Skeletal muscle satellite cell (primary cell): Measurements from ENCODE around the gene UBE2S.
"Not testable (repeated sequence)": the region's sequence is repeated elsewhere in the genome, so short reads cannot be mapped to it uniquely, and the experiment has no call there.

Experiments
- H3K27me3 ChIP-seq: 2 replicates; pipeline ENCODE4 v1.7.0; 2013; ENCODE audit warnings: low read length; ENCODE audit not compliant: control insufficient read depth, insufficient read depth
- H3K36me3 ChIP-seq: 2 replicates; pipeline ENCODE4 v1.7.0; 2013; ENCODE audit warnings: mild to moderate bottlenecking, control low read depth, low read length; ENCODE audit not compliant: insufficient read depth
- H3K4me1 ChIP-seq: 2 replicates; pipeline ENCODE4 v1.7.0; 2013; ENCODE audit warnings: low read length; ENCODE audit not compliant: control insufficient read depth, insufficient read depth
- H3K4me2 ChIP-seq: 2 replicates; pipeline ENCODE4 v1.7.0; 2013; ENCODE audit warnings: mild to moderate bottlenecking, low read length
- H3K4me3 ChIP-seq: 2 replicates; pipeline ENCODE4 v1.7.0; 2013; ENCODE audit warnings: low read length
- H3K9ac ChIP-seq: 2 replicates; pipeline ENCODE4 v1.7.0; 2013; ENCODE audit warnings: mild to moderate bottlenecking, low read depth, low read length, moderate library complexity
- H3K9me3 ChIP-seq: replicated peaks from 2 replicates; pipeline ENCODE4 v1.7.0; 2013; ENCODE audit warnings: mild to moderate bottlenecking, control low read depth, low read length

Gene UBE2S

GRCh38 chr19:55419624-55420236, 12.1 kb upstream of the UBE2S start:
- peaks cover 30% of the 10 kb centered on the region for H3K27me3 ChIP-seq
- H3K9me3 ChIP-seq, result no peaks in the 10 kb centered on the region
- no peak overlapping the region for H3K4me3 ChIP-seq
- H3K4me2 ChIP-seq, result no peak overlapping the region
- no peaks in the 10 kb centered on the region for H3K36me3 ChIP-seq
- H3K4me1 ChIP-seq, result no peaks in the 10 kb centered on the region
- no peak overlapping the region for H3K9ac ChIP-seq

- Histone ChIP-seq H3K27me3 (peaks cover 26% of the 10 kb centered on the region), H3K4me2 (no peak overlapping the region), H3K9me3 (no peaks in the 10 kb centered on the region), H3K4me1 (no peaks in the 10 kb centered on the region), H3K9ac (no peak overlapping the region), H3K4me3 (no peak overlapping the region), H3K36me3 (no peaks in the 10 kb centered on the region)
These were observed 11.5 kb upstream of the UBE2S start for GRCh38 chr19:55419103-55419502.

- H3K27me3 ChIP-seq, result peaks cover 19% of the 10 kb centered on the region
- H3K9ac ChIP-seq, result no peak overlapping the region
- no peaks in the 10 kb centered on the region for H3K36me3 ChIP-seq
- H3K4me2 ChIP-seq, result no peak overlapping the region
- no peaks in the 10 kb centered on the region for H3K4me1 ChIP-seq
- H3K4me3 ChIP-seq, result no peak overlapping the region
- H3K9me3 ChIP-seq, result no peaks in the 10 kb centered on the region
These were observed 10.6 kb upstream of the UBE2S start for GRCh38 chr19:55418185-55418584.

- H3K4me3 ChIP-seq, result no peak overlapping the region
- H3K27me3 ChIP-seq, result no peaks in the 10 kb centered on the region
- H3K9me3 ChIP-seq, result no peaks in the 10 kb centered on the region
- peaks cover 21% of the 10 kb centered on the region for H3K4me1 ChIP-seq
- no peak overlapping the region for H3K4me2 ChIP-seq
- no peak overlapping the region for H3K9ac ChIP-seq
- peaks cover 14% of the 10 kb centered on the region for H3K36me3 ChIP-seq
These were observed 2.6 kb upstream of the UBE2S start for GRCh38 chr19:55410168-55410567.

GRCh38 chr19:55409179-55409578, 1.6 kb upstream of the UBE2S start:
- not testable (repeated sequence) for H3K9ac ChIP-seq, H3K9me3 ChIP-seq, H3K4me2 ChIP-seq, H3K4me3 ChIP-seq, H3K27me3 ChIP-seq
- Histone ChIP-seq H3K36me3 (peaks cover 19% of the 10 kb centered on the region), H3K4me1 (peaks cover 21% of the 10 kb centered on the region)

- H3K4me3 ChIP-seq, result peak overlapping the region; percentile 65
- peaks cover 21% of the 10 kb centered on the region for H3K4me1 ChIP-seq
- H3K9me3 ChIP-seq, result no peaks in the 10 kb centered on the region
- H3K4me2 ChIP-seq, result peak overlapping the region; percentile 76
- H3K27me3 ChIP-seq, result no peaks in the 10 kb centered on the region
- peak overlapping the region; percentile 67 for H3K9ac ChIP-seq
- H3K36me3 ChIP-seq, result peaks cover 23% of the 10 kb centered on the region
These were observed 915 bp upstream of the UBE2S start for GRCh38 chr19:55408533-55408872.

- H3K36me3 ChIP-seq, result peaks cover 28% of the 10 kb centered on the region
- H3K4me2 ChIP-seq, result peak overlapping the region; percentile 80
- no peaks in the 10 kb centered on the region for H3K27me3 ChIP-seq
- H3K4me3 ChIP-seq, result peak overlapping the region; percentile 94
- no peaks in the 10 kb centered on the region for H3K9me3 ChIP-seq
- peak overlapping the region; percentile 99 for H3K9ac ChIP-seq
- peaks cover 21% of the 10 kb centered on the region for H3K4me1 ChIP-seq
These were observed 378 bp upstream of the UBE2S start for GRCh38 chr19:55407800-55408532.

- peak overlapping the region; percentile 80 for H3K4me2 ChIP-seq
- peaks cover 21% of the 10 kb centered on the region for H3K4me1 ChIP-seq
- no peaks in the 10 kb centered on the region for H3K9me3 ChIP-seq
- H3K36me3 ChIP-seq, result peaks cover 38% of the 10 kb centered on the region
- H3K4me3 ChIP-seq, result peak overlapping the region; percentile 94
- no peaks in the 10 kb centered on the region for H3K27me3 ChIP-seq
- peak overlapping the region; percentile 99 for H3K9ac ChIP-seq
These were observed 600 bp downstream of the UBE2S start for GRCh38 chr19:55406826-55407549.

- Histone ChIP-seq H3K4me3 (peak overlapping the region; percentile 94), H3K27me3 (no peaks in the 10 kb centered on the region), H3K9me3 (no peaks in the 10 kb centered on the region), H3K4me2 (peak overlapping the region; percentile 80), H3K9ac (peak overlapping the region; percentile 99), H3K36me3 (peaks cover 43% of the 10 kb centered on the region), H3K4me1 (peaks cover 21% of the 10 kb centered on the region)
These were observed 1.3 kb downstream of the UBE2S start for GRCh38 chr19:55406091-55406825.

- peaks cover 48% of the 10 kb centered on the region for H3K36me3 ChIP-seq
- H3K27me3 ChIP-seq, result no peaks in the 10 kb centered on the region
- no peaks in the 10 kb centered on the region for H3K9me3 ChIP-seq
- H3K4me3 ChIP-seq, result peak overlapping the region; percentile 94
- peaks cover 21% of the 10 kb centered on the region for H3K4me1 ChIP-seq
- H3K9ac ChIP-seq, result peak overlapping the region; percentile 99
- peak overlapping the region; percentile 80 for H3K4me2 ChIP-seq
These were observed 1.9 kb downstream of the UBE2S start for GRCh38 chr19:55405638-55406037.

- H3K36me3 ChIP-seq, result peaks cover 52% of the 10 kb centered on the region
- no peak overlapping the region for H3K9ac ChIP-seq
- H3K9me3 ChIP-seq, result no peaks in the 10 kb centered on the region
- no peak overlapping the region for H3K4me3 ChIP-seq
- no peak overlapping the region for H3K4me2 ChIP-seq
- H3K27me3 ChIP-seq, result no peaks in the 10 kb centered on the region
- peaks cover 15% of the 10 kb centered on the region for H3K4me1 ChIP-seq
These were observed 5.1 kb downstream of the UBE2S start for GRCh38 chr19:55402509-55402908.
